Kidney epithelial cell (primary cell): ENCODE data around the gene RTP3. TPM values are rescaled to one million over a fixed set of nuclear protein-coding genes. Genes with fewer than 3 reads are reported as not detected.
A peak's percentile ranks its signal among the peaks of the same experiment; 100 is the strongest.

Experiments used
- DNase-seq: peaks from one replicate; pipeline ENCODE4 v3.0.0-alpha.2; 2010; ENCODE audit warnings: low read depth
- H3K27me3 ChIP-seq: 2 replicates; pipeline ENCODE4 v1.6.0; 2011; ENCODE audit warnings: low read length; ENCODE audit not compliant: control insufficient read depth, insufficient read depth
- H3K36me3 ChIP-seq: 2 replicates; pipeline ENCODE4 v1.5.1; 2011; ENCODE audit warnings: low read length; ENCODE audit not compliant: control insufficient read depth, insufficient read depth
- H3K4me3 ChIP-seq: 2 replicates; pipeline ENCODE4 v1.5.1; 2011; ENCODE audit warnings: low read depth, mild to moderate bottlenecking, control low read depth, low read length
- total RNA-seq: library from RNA; depleted of rRNA; stranded (reverse); fragments of >200 nt; gene quantifications from 2 replicates; pipeline ENCODE4 v1.2.3, GENCODE V29; 2015
- TF ChIP-seq, protein P1 (sequence below): IDR thresholded peaks from 2 replicates; pipeline ENCODE4 v1.5.1; 2011; ENCODE audit warnings: mild to moderate bottlenecking, moderate library complexity, low read length, control low read depth, inconsistent platforms; ENCODE audit not compliant: insufficient read depth, poor library complexity, severe bottlenecking

Gene RTP3
- total RNA-seq, result not detected in 2 replicates

DNA sequence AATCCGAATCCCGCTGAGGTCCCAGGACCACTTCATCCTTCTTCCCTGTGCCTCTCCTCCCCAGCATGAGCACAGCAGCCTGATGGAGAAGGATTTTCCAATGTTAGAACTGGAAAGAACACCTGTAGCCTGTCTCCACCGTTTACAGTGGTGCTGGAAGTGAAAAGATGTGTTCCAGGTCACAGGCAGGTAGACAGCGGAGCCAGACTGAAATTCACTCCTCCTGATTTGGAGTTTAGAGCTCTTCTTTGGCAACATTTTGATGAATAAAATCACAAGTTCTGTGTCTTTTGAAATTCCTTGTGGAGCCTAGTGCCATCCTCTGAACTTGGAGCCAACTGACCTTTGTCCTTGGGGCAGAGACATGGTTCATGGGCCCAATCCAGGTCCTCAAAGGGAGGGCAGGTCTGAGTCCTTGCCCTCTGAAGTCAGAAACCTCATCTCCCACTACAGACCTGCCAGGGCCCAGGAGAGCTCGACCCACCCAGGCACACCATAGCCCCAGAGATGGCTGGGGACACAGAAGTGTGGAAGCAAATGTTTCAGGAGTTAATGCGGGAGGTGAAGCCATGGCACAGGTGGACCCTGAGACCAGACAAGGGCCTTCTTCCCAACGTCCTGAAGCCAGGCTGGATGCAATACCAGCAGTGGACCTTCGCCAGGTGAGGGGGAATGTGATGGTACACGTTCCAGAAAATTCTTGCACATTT, at the start of gene RTP3:
TSS of gene RTP3 (plus strand) at position 421 of the 710 bp plus-strand sequence. CDS start at position 508, 87 bp downstream.
- no peaks in the 10 kb centered on the region for H3K27me3 ChIP-seq
- no peaks in the 10 kb centered on the region for H3K36me3 ChIP-seq
- DNase-seq, result no peak
- TF ChIP-seq, protein P1, sequence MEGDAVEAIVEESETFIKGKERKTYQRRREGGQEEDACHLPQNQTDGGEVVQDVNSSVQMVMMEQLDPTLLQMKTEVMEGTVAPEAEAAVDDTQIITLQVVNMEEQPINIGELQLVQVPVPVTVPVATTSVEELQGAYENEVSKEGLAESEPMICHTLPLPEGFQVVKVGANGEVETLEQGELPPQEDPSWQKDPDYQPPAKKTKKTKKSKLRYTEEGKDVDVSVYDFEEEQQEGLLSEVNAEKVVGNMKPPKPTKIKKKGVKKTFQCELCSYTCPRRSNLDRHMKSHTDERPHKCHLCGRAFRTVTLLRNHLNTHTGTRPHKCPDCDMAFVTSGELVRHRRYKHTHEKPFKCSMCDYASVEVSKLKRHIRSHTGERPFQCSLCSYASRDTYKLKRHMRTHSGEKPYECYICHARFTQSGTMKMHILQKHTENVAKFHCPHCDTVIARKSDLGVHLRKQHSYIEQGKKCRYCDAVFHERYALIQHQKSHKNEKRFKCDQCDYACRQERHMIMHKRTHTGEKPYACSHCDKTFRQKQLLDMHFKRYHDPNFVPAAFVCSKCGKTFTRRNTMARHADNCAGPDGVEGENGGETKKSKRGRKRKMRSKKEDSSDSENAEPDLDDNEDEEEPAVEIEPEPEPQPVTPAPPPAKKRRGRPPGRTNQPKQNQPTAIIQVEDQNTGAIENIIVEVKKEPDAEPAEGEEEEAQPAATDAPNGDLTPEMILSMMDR, result no peak
- no peak within 1 kb of the TSS for H3K4me3 ChIP-seq

DNA sequence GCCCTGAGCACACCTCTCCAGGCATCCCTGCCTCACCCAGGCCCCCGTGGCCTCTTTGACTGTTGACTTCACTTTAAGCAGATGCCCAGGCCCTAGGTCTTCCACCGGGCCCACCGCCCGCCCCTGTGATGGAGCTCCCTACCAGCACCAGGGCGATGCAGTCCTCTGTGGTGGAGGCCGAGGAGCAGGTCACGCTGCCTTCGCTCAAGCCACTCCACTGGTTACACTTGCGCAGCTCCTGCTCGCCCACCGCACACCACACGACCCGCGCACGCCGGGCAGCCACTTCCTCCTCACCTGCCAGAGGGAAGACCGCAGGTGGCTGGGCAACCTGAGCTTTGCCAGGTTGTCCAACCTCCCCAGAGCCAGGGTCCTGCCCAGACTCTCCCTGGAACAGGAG, 49.1 kb upstream of the RTP3 start:
- no peaks in the 10 kb centered on the region for H3K36me3 ChIP-seq
- no peak for DNase-seq
- H3K4me3 ChIP-seq, result no peak overlapping the region
- no peaks in the 10 kb centered on the region for H3K27me3 ChIP-seq
- TF ChIP-seq, protein P1, result no peak

DNA sequence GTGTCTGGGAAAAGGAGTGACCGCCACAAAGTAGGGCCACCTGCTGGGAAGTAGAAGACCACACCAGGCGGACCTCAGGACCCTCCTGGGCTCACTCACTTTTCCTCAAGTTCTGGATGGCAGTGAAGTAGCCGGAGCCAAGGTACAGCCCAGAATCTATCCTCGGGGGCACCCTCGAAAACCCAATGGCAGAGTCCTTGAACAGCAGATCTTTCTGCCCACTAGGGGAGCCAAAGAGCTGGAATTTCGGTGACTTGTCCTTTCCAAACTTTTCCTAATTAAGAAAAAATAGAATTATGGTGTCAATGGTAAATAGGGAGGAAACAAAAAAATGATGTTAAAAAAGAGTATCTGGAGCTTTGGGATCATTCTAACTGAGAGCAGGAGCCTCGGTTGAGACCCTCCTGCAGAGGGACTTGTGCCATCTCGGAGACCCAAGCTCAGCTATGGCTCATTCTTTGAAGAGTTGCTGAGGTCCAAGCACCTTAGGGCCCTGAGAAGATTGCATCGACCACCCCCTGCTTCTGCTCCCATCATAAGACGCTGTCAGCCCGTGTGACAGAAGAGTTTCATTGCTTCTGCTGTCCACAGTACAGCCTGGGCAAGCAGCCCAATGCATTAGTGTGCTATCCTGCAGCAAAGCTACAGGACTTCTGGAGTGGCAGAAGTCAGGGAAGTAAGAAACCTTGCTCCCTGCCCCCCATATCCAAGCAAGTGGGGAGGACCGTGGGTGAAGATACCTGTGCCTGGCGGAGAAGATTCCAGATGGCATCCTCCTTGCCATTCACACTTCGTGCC, 47.8 kb upstream of the RTP3 start:
- Histone ChIP-seq H3K4me3 (no peak overlapping the region), H3K36me3 (no peaks in the 10 kb centered on the region), H3K27me3 (peaks cover 2% of the 10 kb centered on the region)
- DNase-seq, result no peak
- TF ChIP-seq, protein P1, result peak; percentile 62

DNA sequence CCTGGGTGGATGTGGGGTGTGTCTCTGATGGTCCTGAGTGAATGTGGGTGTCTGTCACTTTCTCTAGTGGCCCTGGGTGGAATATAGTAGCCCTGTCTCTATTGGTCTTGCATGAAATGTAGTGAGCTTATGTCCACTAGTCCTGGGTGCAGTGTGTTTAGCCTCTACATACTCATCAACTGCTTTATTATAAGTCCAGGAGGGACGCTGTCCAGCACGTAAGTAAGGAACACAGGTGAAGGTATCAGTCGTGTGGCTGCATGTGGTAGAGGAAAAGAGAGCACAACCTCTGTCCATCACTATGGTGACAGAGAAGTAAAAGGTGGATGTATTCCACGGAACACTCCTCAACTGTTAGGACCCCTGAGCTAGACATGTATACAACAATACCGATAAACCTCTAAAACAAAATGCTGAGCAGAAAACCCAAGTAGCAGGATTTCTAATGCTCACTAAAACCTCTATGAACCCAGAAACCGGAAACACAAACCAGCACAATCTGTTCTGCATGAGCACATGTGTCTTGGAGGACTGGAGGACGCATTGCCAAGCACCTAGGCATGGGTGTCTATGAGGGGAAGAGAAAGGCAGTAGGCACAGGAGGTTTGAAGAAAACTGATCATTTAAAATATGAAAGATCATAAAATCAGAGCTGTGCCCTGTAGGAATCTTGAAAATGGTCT, 44.1 kb upstream of the RTP3 start:
- no peak overlapping the region for H3K4me3 ChIP-seq
- H3K27me3 ChIP-seq, result peaks cover 5% of the 10 kb centered on the region
- TF ChIP-seq, protein P1, result no peak
- DNase-seq, result no peak
- H3K36me3 ChIP-seq, result no peaks in the 10 kb centered on the region

DNA sequence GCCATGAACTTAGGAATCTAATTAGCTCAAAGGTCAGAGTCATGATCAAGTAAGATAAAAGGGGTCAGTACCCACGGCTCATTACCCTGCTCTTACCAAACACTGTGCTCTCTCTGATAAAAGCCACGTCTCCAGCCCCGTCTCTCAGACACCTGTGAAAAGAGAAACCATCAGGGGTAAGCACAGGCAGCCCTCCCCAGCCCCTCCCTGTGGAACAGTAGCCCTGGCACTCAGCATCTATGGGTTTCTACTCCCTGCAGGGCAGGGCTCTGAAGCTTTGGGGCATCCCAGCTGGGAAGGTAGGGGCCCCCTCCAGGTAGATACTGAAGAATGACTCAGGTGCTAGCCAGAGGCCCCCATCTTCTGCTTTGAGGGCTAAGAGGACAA, 43.6 kb upstream of the RTP3 start:
- Histone ChIP-seq H3K27me3 (peaks cover 5% of the 10 kb centered on the region), H3K36me3 (no peaks in the 10 kb centered on the region), H3K4me3 (no peak overlapping the region)
- DNase-seq, result no peak
- TF ChIP-seq, protein P1, result no peak
